VCaP (cell line): ENCODE measurements around the gene FOXD4L5.
"Not testable (repeated sequence)": the region's sequence is repeated elsewhere in the genome, so short reads cannot be mapped to it uniquely, and the experiment has no call there.

Experiments
- H3K27ac ChIP-seq: fragments of 450-650 bp; 2 replicates; pipeline ENCODE4 v1.5.1; 2017

The FOXD4L5 gene

DNA sequence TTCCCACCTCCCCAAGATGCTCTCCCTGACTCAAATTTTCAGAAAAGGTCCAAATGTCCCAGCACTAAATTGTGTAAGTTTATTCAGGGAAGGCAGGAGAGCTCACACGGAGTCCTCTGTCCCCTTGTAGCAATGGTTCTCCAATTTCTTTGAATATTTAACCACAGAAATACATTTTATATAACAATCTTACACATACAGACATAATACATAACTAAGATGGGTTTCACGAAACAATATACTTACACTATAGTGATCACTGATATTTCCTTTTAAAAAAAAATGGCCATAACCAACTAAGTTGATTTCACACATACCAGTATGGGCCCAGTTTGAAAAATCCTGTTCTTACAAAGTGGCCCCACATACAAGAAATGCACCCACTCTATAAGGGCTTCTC, at the start of gene FOXD4L5:
Gene FOXD4L5, minus strand, starts transcription at position 101 of the 400 bp plus-strand sequence. CDS start 832 bp downstream, outside the sequence.
- not testable (repeated sequence) for H3K27ac ChIP-seq

- H3K27ac ChIP-seq = not testable (repeated sequence)
Observed at GRCh38 chr9:65283943-65284342, 1.1 kb downstream of the FOXD4L5 start.

- not testable (repeated sequence) for H3K27ac ChIP-seq
Observed at GRCh38 chr9:65282976-65283375, 2.0 kb downstream of the FOXD4L5 start.
